Measurements from ENCODE around the gene MYH6.
"Not testable (repeated sequence)": the region's sequence is repeated elsewhere in the genome, so short reads cannot be mapped to it uniquely, and the experiment has no call there.

Gene MYH6

GRCh38 chr14:23414906-23415820 lies 7.1 kb upstream of the MYH6 start:
- DNase-seq (ENCODE audit: low read depth in 2 of 2) = no peak

GRCh38 chr14:23414254-23414653 lies 6.2 kb upstream of the MYH6 start:
- DNase-seq (ENCODE audit: low read depth in 2 of 2) = no peak

GRCh38 chr14:23413681-23414080 lies 5.6 kb upstream of the MYH6 start:
- no peak for DNase-seq (ENCODE audit: low read depth in 2 of 2)

DNA sequence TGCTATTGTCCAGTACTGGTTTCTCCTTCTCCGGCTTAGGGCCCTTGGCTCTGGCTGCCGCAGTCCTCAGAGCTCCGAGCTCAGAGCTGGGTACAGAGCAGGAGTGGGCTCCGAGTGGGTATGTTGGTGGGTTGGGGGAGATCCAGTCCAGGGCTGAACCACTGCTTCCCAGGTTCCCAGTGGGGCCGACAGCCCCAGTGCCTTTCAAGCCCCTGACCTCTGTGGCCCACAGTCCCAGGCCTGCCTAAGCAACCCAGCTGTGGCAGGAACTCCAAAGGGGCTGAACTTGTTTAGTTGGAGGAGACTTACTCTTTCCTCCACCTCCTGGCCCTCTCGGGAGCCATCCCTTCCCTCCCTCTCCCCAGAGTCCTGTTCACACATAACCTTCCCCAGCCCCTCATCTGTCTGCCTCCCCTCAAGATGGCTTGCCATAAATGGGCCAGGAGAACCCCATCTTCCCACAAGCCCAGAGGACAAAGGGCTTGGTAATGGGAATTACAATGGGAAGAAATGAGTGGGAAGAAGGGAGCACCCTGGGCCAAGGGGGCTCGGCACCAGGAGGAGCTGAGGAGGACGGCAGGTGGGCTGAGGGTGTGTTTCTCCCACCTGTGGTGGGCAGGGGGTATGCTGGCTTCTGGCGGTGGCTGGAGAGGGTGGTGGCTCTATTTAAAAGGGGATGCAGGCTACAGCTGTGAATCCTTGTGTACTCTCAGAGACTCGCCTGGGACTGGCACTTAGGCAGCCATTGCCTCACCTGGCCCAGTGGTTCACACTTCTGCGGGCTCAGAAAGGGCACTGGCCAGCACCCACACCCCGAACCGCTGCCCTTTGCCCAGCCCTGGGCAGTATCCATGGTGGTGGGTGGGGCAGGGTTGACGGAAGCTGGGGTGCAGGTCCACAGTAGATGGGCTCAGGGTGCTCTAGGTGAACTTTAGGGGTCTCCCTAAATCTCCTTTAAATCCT lies 3.8 kb upstream of the MYH6 start:
- no peak for DNase-seq (ENCODE audit: low read depth in 2 of 2)

DNA sequence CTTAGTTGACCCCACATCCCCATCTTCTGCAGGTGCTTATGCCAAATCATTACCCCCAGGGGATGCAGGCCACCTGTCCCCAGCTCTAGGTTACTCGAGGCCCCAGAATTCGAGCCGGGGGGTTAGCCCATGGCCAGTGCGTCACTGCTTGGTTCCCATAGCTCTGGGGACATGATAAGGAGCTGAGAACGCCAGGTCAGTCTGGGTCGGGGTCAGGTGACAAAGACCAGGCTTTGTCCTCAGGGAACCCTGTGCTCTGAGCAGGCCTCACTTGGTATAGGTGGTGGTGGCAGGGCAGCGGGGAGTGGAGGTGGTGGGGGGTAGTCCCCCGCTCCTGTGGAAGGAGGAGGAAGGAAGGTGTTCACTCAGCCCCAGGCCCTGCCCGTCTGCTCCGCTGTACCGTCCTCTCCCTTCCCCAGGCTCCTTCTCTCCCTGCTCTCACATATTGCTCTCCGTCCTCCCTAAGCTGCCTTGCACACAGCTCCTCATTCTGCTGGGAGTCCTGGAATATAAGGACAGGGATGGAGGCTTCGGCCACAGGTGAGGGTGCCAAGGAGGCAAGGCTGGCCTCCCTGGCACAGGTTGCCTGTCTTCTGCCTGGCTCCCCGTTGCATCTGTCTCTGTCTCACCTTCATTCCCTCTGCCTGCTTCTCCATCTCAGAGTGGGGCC lies 2.0 kb upstream of the MYH6 start:
- DNase-seq (ENCODE audit: low read depth in 2 of 2) = no peak

- DNase-seq (ENCODE audit: low read depth in 2 of 2) = no peak
Observed at GRCh38 chr14:23409475-23409874, 1.4 kb upstream of the MYH6 start.

- DNase-seq (ENCODE audit: low read depth in 2 of 2) = no peak
Observed at GRCh38 chr14:23408307-23408630, 196 bp upstream of the MYH6 start.

DNA sequence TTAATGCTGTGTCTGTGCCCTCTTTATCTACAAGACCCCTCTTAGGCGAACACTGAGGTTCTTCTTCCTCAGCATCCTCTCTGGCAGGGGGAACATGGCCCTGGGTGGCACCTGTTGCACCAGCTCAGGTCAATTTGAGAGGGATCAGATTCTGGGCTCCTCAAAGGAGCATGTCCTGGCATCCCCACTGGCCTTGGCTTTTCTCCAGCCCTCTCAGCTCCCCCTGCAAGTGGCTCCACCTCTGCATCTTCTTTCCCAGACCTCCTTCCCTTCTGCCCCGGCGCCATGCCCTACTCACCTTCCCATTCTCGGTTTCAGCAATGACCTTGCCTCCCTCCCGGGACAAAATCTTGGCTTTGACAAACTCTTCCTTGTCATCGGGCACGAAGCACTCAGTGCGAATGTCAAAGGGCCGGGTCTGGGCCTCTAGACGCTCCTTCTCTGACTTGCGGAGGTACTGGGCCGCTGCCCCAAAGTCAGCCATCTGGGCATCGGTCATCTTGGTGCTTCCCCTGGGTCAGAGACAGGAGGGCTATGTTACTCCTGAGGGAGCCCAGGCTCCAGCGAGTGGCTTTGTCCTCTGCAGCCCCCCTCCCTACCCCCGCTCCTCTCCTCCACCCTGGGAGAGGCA lies 1.2 kb downstream of the MYH6 start:
- DNase-seq (ENCODE audit: low read depth in 2 of 2) = no peak

DNA sequence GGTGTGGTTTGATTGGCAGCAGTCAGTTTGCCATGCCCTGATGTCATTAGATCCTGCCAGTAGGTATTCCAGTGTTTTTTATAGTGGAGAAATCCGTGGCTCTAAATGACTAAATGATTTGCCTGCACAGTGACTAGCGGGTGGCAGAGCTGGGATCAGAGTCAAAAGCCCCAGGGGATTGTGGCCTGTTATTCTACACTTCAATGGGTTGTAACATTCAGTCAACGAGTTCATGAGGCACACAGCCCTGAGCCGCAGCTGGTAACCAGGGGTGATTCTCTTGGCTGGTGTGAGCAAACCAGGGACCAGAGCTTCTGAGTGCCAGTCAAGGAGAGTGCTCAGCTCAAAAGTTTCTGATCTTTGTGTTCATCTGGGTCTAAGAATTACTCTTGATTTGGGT lies 1.8 kb downstream of the MYH6 start:
- DNase-seq (ENCODE audit: low read depth in 2 of 2) = no peak

DNA sequence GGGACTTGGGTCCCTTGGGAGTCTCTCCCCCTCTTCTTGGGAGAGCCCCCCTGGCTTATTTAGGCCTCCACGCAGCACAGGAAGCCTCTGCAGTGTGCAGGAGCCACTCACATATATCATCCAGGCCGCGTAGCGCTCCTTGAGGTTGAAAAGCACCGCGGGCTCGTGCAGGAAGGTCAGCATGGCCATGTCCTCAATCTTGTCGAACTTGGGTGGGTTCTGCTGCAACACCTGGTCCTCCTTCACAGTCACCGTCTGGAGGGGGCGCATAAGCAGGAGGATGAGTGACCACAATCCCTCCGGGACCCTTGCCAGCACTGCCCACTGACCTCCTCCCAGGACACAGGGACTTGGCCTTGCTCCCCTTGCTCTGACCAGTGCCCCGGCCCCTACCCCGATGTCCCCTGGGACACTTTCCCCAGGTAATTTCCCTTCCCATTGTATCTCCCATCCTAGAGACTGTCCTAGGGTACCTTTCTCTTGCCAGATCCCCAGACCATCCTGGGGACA lies 2.5 kb downstream of the MYH6 start:
- DNase-seq (ENCODE audit: low read depth in 2 of 2) = no peak

DNA sequence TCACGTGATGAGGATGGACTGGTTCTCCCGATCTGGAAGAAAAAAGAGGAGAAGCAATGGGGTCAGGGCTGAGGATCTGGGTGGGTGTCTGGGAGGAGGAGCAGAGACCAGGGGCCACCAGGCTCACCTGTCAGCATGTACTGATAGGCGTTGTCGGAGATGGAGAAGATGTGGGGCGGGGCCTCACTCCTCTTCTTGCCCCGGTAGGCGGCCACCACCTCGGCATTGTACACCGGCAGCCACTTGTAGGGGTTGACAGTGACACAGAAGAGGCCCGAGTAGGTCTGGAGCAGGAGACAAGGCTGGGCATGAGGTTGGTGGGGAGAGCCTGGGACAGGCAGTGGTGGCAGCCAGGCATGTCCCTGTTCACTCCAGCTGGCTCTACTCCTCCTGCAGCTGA lies 3.0 kb downstream of the MYH6 start:
- DNase-seq (ENCODE audit: low read depth in 2 of 2) = no peak

GRCh38 chr14:23404331-23404900 lies 3.7 kb downstream of the MYH6 start:
- no peak for DNase-seq (ENCODE audit: low read depth in 2 of 2)

- DNase-seq (ENCODE audit: low read depth in 2 of 2) = no peak
Observed at GRCh38 chr14:23403908-23404307, 4.2 kb downstream of the MYH6 start.

- no peak for DNase-seq (ENCODE audit: low read depth in 2 of 2)
Observed at GRCh38 chr14:23403139-23403438, 5.0 kb downstream of the MYH6 start.

DNA sequence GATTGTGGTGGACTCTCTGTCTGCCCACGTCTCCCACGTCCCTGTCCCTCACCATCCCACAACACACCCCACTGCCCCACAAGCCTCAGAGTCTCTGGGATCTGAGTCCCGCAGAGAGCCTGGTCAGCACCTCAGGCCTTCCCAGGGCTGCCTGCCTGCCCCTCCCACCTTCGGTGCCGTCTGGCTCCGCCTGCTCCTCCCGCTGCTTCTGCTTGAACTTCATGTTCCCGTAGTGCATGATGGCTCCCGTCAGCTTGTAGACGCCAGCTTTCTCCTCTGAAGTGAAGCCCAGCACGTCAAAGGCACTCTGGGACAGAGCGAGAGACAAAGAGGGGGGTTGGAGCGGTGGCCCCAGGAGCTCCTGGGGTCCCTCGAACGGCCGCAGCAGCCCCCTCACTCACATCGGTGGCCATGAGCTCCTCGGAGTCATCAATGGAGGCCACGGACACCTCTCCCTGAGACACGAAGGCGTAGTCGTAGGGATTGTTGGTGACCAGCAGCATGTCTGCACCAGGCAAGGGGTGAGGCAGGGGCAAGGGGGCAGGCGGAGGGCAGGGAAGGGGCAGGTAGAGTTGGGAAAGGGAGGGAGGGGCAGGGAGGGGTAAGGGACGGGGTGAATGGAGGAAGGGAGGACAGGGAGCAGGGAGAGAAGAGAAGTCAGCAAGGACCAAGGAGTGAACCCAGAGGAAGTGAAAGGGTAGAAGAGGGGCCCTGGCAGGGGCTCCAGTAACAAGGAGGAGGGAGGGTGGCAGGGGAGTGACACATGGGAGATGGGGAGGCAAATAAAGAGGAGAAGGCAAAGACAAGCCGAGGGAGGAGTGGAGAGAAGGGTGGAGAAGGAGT lies 5.6 kb downstream of the MYH6 start:
- no peak for DNase-seq (ENCODE audit: low read depth in 2 of 2)

- no peak for DNase-seq (ENCODE audit: low read depth in 2 of 2)
Observed at GRCh38 chr14:23401291-23401690, 6.8 kb downstream of the MYH6 start.

DNA sequence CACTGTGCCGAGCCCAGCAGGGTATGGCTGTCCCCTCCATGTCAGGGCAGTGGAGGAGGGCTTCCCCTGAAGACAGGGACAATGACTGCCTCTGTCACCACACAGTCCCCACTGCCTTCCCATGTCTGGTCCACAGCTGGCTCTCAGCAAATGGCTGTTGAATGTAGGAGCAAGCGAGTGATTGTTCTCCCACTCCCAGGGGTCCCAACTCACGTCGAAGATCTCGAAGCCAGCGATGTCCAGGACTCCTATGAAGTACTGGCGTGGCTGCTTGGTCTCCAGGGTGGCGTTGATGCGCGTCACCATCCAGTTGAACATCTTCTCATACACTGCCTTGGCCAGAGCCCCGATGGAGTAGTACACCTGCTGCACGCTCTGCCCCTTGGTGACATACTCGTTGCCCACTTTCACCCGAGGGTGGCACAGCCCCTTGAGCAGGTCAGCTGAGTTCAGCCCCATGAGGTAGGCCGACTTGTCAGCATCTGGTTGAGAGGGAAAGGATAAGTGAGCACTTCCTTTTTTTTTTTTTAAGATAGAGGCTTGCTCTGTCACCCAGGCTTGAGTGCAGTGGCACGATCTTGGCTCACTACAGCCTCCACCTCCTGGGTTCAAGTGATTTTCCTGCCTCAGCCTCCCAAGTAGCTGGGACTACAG lies 7.5 kb downstream of the MYH6 start:
- DNase-seq (ENCODE audit: low read depth in 2 of 2) = not testable (repeated sequence)

- DNase-seq (ENCODE audit: low read depth in 2 of 2) = no peak
Observed at GRCh38 chr14:23399591-23399990, 8.5 kb downstream of the MYH6 start.

DNA sequence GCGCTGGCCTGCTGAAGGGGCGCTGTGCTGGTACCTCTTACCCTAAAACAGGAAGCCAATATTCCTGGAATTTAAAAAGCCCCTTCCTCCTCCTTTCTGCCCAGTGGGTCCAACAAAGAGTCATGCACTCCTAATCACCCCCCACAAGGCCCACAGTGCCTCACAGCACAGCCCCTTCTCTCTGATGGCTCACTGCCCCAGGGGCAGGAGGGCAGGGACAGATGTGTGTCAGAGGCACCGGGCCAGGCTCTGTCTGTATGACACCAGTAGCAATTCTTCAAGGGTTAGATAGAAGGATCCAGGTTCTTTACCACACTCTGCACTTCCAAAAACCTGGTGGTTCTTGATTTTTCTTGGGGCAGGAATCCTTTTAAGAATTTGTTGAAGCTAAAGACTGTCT lies 8.9 kb downstream of the MYH6 start:
- DNase-seq (ENCODE audit: low read depth in 2 of 2) = no peak

DNA sequence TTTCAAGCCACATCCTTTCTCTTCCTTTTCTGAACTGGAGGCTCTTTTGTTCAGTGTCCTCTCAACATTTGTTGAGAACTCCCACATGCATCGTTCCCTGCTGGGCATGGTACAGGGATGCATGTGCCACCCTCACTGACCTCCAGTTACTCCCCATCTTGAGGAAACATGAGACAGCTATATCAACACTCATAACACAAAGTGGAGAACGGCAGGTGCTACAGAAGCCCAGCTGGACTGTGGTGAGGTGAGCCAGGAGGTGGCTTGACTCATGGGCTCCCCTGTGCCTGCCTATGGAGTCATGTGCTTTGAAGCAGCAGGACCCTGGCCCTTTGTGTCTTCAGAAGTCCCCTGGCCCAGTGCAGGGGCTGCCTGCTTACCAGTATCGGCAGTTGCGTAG lies 9.7 kb downstream of the MYH6 start:
- no peak for DNase-seq (ENCODE audit: low read depth in 2 of 2)

Data from stimulated activated CD4-positive, alpha-beta T cell treated with anti-CD3 and anti-CD28 coated beads, Interleukin-4, amount 100 ng/mL, for 48 hours (primary cell).